ENCODE results near the gene ACTN3.
"Not testable (repeated sequence)": the region's sequence is repeated elsewhere in the genome, so short reads cannot be mapped to it uniquely, and the experiment has no call there.

The ACTN3 gene

GRCh38 chr11:66566221-66566620, 19.5 kb downstream of the ACTN3 start:
- no peak for DNase-seq (ENCODE audit: low spot score)

GRCh38 chr11:66567787-66568123, 21.1 kb downstream of the ACTN3 start:
- no peak for DNase-seq (ENCODE audit: low spot score)

- peak; percentile 66 for DNase-seq (ENCODE audit: low spot score)
Measured at GRCh38 chr11:66568124-66568916, 21.6 kb downstream of the ACTN3 start, which contains the start of gene CTSF. CTSF (minus strand) TSS chr11:66568606; CDS start chr11:66568486, 120 bp downstream.

- DNase-seq (ENCODE audit: low spot score): no peak
Measured at GRCh38 chr11:66569076-66569475, 22.4 kb downstream of the ACTN3 start.

GRCh38 chr11:66570079-66570849, 23.6 kb downstream of the ACTN3 start:
- DNase-seq (ENCODE audit: low spot score): no peak

- DNase-seq (ENCODE audit: low spot score): no peak
Measured at GRCh38 chr11:66570850-66571180, 24.1 kb downstream of the ACTN3 start.

- peak; percentile 65 for DNase-seq (ENCODE audit: low spot score)
Measured at GRCh38 chr11:66579017-66579606, 32.4 kb downstream of the ACTN3 start.

DNA sequence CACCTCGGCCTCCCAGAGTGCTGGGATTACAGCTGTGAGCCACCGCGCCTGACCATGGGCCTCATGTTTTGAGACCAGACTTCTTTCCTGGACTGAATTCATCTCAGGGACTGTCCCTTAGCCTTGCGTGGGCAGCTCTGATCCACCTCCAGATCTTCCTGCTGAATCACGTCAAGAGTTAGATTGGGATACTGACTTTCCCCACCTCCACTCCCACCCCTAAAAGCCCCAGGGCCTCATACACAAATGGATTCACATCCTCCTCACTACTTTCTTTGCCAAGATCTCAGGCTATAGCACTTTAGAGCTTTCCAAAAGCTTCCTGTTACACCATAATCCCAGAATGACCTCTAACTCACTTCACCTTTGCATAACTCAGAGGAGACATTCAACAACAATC, 34.1 kb downstream of the ACTN3 start:
- no peak for DNase-seq (ENCODE audit: low spot score)

DNA sequence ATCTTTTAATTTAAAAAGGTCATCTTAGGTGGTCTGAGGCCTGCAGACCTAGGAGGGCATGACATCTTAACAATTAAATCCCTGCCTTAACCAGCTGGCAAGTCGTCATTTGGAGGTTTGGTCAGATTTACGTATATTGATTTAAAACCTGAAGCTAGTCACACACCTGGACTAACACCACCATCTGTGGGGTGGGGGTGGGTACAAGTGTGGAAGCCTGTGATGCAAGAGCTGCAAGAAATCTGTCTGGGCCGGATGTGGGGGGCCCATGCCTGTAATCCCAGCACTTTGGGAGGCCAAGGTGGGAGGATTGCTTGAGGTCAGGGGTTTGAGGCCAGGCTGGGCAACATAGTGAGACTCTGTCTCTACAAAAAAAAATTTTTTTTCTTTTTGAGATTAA, 34.6 kb downstream of the ACTN3 start:
- DNase-seq (ENCODE audit: low spot score): no peak

DNA sequence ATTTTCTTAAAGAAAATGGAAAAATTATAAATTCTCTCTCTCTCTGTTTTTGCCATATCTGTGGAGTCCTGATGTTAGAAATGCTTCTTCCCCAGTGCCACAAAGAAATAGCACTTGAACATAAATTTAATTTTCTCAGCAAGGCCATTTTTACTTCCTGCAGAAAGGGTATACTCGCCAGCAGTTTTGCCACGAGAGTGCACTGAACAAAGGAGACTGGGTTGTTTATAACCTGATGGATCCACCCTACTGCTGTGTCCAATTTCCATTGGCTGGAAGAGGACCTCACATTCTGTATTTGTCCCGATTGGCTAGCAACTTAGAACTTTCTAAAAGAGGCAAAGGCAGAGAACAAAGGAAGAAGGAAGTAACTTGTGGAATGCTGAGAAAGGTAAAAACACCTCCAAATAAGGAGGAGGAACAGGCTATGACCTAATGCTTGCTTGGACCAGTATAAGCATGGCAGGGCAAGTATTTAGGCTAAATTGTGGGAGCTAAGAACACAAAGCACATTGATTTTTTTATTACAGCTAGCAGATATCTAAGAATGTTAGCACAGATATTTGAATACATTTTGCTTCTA, 36.0 kb downstream of the ACTN3 start:
- DNase-seq (ENCODE audit: low spot score): not testable (repeated sequence)

GRCh38 chr11:66585447-66585846, 38.7 kb downstream of the ACTN3 start:
- DNase-seq (ENCODE audit: low spot score): not testable (repeated sequence)

DNA sequence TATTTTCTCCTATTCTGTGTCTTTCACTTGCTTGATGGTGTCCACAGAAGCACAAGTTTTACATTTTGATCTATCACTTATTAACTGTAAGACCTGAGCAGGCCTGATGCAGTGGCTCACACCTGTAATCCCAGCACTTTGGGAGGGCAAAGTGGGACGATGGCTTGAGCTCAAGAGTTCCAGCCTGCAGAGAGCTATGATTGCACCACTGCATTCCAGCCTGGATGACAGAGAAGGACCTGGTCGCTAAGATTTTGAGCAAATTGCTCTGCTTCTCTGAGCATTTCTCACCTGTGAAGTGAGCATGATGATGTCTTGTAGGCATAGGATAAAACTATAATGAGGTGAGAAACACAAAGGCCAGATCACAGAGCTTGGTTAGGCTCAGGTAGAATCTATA, 39.4 kb downstream of the ACTN3 start:
- DNase-seq (ENCODE audit: low spot score): no peak

DNA sequence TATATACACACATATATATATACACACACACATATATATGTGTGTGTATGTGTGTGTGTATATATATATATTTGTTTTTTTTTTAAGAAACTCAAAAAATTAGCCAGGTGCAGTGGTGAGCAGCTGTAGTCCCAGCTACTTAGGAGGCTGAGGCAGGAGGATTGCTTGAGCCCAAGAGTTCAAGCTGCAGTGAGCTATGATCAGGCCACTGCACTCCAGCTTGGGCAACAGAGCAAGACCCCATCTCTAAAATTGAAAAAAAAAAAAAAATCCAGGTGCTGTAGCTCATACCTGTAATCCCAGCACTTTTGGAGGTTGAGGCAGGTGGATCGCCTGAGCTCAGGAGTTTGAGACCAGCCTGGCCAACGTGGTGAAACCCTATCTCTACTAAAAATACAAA, 42.6 kb downstream of the ACTN3 start:
- not testable (repeated sequence) for DNase-seq (ENCODE audit: low spot score)

- no peak for DNase-seq (ENCODE audit: low spot score)
Measured at GRCh38 chr11:66589996-66590675, 43.4 kb downstream of the ACTN3 start.

GRCh38 chr11:66591175-66591574, 44.5 kb downstream of the ACTN3 start:
- DNase-seq (ENCODE audit: low spot score): no peak

- DNase-seq (ENCODE audit: low spot score): peak; percentile 98
Measured at GRCh38 chr11:66592457-66593302, 46.0 kb downstream of the ACTN3 start, which contains the start of the genes CCDC87 and CCS. CCDC87 (minus strand) TSS chr11:66593063; CDS start chr11:66593015, 48 bp downstream. CCS (plus strand) TSS chr11:66593185; CDS start chr11:66593262, 77 bp downstream.

DNA sequence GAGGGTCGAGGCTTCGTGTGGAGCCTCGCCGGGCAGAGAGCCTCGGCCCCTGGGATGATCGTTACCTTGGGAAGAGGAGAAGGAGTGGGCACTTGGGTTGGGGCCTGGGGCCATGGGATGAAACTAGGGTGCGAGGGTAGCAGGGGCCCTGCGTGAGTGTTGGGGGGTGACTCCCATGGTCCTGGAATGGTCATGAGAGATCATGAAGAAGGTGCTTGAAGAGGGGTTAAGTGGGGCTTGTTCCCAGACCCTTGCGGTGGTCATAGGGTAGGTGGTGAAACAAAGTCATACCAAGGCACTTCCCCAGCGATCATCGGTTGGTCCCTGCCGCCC, 46.6 kb downstream of the ACTN3 start:
- DNase-seq (ENCODE audit: low spot score): no peak

GRCh38 chr11:66593650-66594049, 46.9 kb downstream of the ACTN3 start:
- no peak for DNase-seq (ENCODE audit: low spot score)

DNA sequence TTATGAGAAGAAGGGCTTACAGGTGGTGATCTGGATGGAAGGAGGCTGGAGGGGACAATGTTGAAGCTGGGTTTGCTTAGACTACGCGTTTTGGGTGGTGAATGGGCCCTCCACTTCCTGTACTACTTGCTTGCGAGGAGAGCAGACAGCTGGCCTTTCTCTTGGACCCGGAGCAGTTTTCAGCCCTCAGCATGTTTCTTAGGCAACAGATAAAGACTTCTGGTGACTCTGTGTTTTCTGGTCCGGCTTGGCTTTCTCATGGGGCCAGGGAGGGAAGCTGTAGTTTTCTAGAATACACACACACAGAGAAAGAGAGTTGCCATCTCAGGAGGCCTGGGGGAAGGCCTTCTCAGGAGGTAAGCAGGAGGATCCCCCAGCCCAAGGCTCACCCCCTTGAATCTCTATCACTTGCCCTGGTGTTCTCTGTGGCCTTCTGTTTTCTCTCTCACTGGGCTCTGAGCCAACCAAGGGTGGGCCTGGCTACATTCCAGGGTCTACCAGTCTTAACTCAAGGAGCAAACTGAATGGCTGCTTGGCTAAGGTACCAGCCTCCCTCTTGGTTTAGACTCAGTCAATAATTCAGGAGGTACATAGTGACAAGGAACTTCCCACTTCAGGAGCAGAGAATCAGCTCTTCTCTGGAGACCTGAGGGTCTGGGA, 48.7 kb downstream of the ACTN3 start:
- DNase-seq (ENCODE audit: low spot score): no peak

GRCh38 chr11:66598993-66599392, 52.3 kb downstream of the ACTN3 start:
- no peak for DNase-seq (ENCODE audit: low spot score)

DNA sequence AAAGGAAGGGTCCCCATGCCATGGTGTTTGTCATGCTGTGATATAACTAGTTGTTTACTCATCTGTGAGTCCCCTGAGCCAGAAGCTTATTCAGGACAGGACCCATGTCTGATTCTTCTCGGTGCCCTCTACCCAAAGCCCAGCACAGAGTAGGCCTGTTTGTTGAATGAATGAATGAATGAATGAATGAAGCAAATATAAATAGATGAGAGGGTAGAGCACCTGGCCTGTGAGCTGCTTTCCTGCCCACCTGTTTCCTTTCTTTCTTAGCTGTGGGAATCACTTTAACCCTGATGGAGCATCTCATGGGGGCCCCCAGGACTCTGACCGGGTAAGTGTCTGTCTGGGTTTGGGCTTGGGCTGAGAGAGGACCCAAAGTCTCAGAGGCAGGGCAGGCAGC, 53.5 kb downstream of the ACTN3 start:
- DNase-seq (ENCODE audit: low spot score): no peak
